Measurements from ENCODE around the gene NPHP1.
"Not testable (repeated sequence)": the region's sequence is repeated elsewhere in the genome, so short reads cannot be mapped to it uniquely, and the experiment has no call there.

NPHP1 gene

DNA sequence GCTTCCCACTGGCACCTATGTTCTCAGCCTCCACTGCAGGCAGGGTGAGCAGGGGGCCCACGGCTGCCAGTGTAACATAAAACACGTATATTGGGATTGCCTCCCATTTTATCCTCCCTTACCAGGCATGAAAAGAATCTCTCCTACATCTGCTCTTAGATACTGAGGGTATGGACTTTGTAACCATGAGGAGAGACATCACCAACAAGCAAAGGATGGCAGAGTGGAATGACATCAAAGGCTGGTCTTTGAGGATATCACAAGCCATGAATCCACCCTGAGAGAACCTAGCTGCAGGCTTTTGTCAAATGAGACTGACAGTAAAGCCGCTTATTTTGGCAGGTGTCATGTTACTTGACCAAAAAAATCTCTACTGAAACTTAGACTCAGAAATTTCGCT lies 7.4 kb downstream of the NPHP1 start:
- no peak for DNase-seq

DNA sequence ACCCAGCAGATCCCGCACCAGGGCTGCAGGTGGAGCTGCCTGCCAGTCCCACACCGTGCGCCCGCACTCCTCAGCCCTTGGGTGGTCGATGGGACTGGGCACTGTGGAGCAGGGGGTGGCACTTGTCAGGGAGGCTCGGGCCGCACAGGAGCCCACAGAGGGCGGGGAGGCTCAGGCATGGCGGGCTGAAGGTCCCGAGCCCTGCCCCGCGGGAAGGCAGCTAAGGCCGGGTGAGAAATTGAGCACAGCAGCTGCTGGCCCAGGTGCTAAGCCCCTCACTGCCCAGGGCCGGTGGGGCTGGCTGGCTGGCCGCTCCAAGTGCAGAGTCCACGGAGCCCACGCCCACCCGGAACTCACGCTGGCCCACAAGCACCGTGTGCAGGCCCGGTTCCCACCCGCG lies 14.6 kb downstream of the NPHP1 start:
- DNase-seq: not testable (repeated sequence)

DNA sequence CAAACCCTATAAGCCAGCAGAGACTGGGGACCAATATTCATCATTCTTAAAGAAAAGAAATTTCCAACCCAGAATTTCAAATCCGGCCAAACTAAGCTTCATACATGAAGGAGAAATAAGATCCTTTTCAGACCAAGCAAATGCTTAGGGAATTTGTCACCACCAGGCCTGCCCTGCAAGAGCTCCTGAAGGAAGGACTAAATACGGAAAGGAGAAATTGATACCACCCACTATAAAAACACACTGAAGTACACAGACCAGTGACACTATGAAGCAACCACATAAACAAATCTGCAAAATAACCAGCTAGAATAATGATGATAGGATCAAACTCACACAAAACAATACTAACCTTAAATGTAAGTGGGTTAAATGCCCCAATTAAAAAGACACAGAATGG lies 22.4 kb downstream of the NPHP1 start:
- no peak for DNase-seq

DNA sequence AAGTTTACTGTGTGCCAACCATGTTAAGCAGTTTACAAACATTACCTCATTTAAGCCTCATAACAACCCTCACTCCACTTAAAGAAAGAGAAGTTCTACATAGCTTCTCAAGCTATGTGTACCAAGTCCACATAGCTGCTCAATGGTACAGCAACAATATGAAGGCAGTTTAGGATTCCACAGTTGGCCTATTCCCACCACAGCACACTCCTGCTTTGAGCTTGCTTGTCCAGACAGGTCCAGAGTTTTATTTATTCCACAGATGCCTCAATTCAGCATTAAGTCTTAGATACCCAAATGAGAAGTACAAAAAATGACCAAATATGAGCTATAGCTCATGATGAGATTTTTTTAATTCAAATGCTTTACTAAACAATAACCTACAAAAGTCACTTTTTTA lies 24.8 kb downstream of the NPHP1 start:
- no peak for DNase-seq

DNA sequence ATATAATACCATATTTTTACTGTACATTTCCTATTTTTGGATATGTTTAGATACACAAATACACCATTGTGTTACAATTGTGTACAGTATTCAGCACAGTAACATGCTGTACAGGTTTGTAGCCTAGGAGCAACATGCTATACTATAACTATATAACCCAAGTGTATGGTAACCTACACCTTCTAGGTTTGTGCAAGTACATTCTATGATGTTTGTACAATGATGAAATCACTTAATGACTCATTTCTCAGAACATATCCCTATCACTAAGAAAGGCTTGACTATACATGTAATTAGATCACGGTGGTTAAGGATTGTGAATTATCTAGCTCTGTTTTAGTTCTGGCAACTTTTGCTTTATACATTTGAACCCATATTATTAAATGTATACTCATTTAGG lies 31.3 kb downstream of the NPHP1 start:
- no peak for DNase-seq

DNA sequence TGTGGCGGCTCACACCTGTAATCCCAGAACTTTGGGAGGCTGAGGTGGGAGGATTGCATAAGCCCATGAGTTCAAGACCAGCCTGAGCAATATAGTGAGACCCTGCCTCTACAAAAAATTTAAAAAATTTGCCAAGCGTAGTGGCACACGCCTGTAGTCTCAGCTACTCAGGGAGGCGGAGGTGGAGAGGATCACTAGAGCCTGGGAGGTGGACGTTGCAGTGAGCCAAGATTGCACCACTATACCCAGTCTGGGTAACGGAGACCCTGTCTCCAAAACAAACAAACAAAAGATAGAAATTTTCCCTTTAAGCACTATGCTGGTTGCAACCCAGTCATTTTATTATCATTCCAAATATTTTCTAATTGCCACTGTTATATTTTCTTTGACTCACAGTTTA lies 32.3 kb downstream of the NPHP1 start:
- no peak for DNase-seq

DNA sequence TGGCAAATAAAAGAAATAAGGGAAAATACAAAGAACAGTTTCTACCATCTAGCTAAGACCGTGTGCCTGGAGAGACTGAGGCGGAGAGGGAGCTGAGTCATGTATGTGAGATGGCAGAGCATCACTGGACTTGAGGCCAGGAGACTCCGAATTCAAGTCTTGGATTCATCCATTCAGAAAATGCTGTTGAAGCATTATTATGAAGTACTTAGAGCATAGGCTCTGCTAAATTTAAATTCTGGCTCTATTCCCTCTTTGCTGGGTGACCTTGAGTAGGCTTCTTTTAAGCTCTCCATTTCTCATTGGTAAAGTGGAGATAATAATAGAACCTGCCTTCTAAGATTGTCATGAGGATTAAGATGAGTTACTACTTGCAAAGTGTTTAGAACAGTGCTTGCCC lies 34.7 kb downstream of the NPHP1 start:
- DNase-seq: no peak

DNA sequence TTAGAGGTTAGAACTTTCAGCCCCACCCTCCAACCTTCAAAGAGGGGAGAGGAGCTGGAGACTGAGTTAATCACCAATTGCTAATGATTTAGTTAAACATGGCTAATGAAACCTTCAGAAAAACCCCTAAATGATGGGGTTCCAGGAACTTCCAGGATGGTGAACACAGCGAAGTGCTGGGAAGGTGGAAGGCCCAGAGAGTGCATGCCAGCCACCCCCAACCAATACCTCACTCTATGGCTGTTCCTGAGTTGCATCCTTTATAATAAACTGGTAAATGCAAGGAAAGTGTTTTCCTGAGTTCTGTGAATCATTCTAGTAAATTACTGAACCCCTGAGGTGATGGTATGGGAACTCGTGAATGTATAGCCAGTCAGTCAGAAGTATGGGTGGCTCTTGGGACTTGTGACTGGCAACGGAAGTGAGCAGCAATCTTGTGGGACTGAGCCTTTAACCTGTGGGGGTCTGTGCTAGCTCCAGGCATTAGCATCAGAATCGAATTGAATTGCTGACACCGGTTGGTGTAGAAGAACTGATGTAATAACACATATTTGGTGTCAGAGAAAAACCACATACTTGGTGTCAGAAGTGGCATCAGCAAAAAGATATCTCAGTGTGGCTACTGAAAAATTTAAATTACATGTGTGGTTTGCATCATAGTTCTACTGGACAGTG lies 37.4 kb downstream of the NPHP1 start:
- DNase-seq: no peak

DNA sequence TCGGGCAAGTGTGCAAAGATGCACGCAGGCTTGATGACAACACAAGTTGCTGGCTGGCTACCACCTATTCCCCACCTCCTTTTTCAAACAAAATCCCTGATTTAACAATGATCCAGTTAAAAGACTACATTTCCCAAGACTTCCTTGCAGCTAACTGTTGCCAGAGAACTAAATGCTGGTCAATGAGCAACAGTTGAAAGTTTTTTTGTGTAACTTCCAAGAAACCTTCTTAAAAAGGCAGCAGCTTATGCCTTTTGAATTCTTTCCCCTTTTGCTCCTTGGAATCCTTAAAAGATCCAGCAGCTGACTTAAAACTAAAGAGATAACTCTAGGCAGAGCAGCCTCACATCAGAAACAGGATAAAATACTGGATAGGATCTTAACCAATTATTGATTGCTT lies 38.5 kb downstream of the NPHP1 start:
- no peak for DNase-seq

DNA sequence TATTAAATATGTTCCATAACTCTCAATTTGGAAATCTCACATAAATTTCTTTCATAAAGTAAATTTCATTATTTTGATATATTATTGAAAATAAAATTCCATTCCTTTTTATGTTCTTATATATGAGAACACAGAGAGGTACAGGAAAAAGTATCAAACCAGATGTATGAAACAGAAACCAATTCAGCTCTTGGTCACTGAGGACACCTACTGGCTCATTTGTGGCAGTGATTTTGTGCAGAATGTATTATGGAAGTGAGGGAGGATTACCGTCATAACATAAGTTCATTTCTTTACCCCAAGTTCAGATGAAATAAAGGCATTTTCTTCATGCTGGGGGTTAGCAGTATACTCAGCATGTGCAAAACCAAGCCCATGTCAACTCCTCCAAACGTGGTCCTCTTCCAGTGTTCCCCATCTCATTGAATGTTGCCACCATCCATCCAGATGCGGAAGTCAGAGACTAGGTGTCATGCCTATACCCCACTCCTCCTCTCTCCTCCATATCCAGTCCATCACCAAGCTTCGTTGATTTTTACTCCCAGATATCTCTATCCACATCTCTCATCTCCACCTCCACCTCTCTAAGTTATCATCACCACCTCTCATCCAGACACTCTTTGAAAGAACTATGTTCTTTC lies 47.5 kb downstream of the NPHP1 start:
- DNase-seq: no peak

DNA sequence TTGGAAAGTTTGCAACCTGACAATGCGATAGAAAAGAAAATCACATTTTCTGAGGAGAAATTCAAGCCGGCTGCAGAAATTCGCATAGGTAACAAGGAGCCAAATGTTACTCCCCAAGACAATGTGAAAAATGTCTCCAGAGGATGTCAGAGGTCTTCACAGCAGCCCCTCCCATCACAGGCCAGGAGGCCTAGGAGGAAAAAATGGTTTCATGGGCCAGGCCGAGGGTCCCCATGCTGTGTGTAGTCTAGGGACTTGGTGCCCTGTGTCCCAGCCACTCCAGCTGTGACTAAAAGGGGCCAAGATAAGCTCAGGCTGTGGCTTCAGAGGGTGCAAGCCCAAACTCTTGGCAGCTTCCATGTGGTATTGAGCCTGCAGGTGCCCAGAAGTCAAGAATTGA lies 50.0 kb downstream of the NPHP1 start:
- DNase-seq: not testable (repeated sequence)

DNA sequence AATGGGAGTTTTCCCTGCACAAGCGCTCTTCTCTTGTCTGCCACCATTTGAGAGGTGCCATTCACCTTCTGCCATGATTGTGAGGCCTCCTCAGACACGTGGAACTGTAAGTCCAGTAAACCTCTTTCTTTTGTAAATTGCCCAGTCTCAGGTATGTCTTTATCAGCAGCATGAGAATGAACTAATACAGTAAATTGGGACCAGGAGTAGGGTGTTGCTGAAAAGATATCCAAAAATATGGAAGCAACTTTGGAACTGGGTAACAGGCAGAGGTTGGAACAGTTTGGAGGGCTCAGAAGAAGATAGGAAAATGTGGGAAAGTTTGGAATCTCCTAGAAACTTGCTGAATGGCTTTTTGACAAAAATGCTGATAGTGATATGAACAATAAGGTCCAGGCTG lies 50.6 kb downstream of the NPHP1 start:
- not testable (repeated sequence) for DNase-seq

DNA sequence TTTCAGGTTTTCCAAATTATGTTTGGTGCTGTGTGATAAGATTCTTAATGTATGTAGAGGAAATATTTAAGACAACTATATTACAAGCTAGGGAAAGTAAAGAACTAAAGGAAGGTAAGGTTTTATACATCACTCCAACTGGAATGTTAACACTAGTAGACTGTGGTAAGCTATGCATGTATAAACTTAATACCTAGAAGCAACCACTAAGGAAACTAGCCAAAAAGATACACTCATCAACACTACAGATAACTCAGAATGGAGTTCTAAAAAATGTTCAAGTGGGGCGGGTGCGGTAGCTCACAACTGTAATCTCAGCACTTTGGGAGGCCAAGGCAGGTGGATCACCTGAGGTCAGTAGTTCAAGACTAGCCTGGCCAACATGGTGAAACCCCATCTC lies 51.4 kb downstream of the NPHP1 start:
- no peak for DNase-seq

DNA sequence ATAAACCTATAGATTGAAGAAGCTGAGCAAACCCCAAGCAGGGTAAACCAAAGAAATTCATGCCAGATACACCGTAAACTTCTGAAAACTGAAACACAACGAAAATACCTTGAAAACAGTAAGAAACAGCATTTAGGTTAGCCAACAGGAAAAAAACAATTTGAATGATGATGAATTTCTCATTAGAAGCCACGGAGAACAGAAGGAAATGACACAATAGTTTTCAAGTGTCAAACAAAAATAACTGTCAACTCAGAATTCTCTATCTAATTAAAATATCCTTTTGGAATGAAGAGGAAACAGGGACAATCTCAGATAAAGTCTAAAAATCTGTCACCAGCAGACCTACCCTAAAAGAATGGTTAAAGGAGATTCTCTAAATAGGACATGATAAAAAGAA lies 51.9 kb downstream of the NPHP1 start:
- no peak for DNase-seq

DNA sequence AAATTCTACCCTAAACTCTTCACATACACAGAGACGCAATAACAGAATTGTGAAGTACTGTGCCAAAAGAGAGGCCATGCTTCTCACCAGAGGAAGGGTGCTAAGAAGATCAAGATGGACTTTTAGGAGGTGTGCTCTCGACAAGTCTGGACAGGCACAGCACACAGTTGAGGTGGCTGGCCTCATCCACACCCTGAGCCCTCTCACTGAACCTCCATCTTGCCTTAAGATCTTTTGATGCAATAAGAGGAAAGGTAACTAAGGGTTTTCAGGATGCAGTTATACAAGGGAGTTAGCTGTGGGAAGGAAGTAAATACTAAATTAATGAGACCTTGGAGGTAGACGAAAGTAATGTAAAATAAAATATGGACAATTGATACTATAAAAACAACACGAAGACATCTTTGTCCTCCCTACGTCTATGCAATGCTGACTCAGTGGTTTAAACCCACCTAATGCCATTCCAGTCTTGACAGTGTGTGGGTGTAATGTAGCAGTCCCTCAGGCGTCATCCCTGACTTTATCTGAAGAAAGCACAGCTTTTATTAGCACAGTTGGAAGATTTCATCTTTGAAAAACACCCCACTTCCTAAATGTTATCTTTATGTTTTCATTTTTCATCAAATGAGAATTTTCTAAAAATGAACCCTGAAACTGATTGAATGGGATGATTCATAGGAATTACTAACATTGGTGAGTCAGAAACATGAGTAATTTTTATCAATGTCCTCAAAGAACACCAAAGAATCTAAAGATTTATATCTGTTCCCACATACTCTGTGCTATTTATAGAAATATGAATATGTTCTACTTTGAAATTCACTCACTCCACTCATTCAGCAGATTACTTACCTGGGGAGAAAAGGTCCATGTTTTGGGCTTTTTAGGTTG lies 55.2 kb downstream of the NPHP1 start:
- no peak for DNase-seq

DNA sequence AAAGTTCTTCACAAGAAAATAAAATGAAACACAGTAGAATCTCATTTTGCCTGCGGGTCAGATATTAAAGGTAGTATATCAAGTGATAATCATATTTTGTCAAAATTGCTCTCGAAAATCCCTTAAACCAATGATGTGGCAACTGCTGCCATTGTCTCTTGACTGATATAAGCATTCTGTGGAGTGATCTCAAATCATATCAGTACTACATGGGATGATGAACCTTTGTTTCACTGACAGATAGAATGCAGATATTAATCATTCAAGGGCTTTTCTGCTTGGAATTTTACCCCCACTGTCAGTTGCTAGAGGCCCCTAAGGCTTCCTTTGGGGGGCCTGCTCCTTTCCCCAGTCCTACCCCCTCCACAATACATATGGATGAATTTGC lies 57.9 kb downstream of the NPHP1 start:
- no peak for DNase-seq

DNA sequence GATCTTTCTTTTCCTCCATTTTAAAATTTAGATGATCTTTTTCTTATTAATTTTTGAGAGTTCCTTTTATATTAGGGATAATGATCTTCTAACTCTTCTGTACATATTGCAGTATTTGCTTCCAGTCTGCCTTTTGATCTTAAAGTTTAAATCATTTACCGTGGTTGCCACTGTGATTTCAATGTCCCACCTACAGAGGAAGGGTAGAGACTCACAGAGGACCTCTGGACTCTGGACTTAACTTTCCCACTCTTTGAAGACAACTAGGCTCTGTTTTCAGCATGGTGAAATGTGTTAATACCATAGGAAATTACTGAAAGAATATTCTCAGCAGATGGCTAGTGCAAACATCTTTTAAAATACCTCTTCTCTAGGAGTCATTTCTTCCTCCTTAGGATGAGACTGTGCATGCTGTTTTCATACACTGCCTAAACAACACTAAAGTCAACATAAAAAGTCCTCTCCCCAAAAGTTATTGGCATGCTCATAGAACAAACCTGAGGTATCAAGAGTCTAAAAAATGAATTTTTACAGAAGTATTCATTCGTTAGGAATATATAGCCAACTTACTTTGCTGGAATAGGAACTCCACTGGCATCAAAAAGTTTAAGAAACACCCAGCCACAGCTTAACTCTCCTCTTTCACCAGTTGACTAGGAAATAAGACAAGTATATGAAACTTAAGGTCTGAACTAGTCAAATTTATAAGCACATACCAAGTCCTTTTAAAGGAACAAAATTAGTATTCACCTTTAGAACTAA lies 58.4 kb downstream of the NPHP1 start:
- DNase-seq: no peak

DNA sequence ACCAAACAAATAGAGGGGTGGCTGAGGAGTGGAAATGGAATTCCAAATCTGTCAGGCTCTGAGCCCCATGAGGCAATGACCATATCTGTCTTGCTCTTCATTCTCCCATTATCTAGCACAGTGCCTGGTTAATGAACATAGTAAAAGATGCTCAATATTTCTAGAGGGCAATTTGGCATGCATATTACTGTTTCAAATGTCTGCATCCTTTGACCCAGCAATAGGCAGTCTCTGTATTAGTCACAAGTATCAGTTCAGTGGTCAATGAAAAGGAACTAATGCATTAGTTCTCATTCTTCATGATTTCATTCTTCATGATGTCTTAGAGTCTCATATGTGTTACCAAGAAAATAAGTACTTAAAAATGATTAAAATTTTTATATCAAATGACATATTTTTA lies 60.8 kb downstream of the NPHP1 start:
- no peak for DNase-seq

DNA sequence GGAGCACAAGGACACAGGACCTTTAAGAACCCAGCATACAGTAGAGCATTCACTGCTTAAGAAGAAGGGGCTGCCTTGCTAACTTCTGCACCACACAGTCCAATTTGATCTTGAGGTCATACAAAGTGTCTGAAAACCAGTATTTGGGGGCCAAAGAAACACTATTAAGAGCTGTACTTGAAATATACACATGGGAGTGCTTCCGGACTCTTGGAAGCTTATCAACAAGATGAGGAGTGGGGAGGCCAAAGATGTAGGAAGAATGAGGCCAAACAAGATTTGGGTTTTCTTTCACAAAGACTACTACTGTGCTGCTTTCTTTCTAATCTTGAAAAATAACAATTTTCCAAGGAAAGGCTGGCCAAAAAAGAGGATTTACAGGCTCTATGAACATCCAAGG lies 64.4 kb downstream of the NPHP1 start:
- no peak for DNase-seq

DNA sequence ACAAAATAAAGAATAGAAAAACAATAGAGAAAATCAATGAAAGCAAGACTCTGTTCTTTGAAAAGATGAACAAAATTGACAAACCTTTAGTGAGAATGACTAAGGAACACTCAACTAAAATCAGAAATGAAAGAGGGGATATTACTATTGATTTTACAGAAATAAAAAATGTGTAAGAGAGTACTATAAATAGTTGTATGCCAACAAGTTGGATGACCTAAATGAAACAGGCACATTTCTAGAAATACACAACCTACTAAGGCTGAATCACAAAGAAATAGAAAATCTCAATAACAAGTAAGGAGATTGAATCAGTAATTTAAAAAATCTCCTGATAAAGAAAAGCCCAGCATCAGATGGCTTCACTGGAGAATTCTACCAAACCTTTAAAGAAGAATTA lies 70.8 kb downstream of the NPHP1 start:
- DNase-seq: no peak

DNA sequence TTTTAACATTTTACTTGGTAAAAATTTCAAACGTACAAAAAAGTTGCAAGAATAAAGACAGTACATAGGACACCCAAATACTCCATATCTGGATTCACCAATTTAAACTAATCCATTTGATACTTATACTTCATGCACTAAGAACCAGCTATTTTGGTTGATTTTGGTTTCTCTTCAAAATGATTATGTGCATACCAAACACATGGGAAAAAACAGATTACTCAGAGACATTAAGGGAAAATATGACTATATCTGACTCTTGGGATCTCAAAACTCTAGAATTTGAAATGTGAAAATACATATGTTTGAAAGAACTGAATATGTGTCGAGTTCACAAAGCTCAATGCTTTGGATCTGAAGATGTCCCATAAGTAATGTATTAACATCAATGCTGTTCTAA lies 73.6 kb downstream of the NPHP1 start:
- DNase-seq: no peak

DNA sequence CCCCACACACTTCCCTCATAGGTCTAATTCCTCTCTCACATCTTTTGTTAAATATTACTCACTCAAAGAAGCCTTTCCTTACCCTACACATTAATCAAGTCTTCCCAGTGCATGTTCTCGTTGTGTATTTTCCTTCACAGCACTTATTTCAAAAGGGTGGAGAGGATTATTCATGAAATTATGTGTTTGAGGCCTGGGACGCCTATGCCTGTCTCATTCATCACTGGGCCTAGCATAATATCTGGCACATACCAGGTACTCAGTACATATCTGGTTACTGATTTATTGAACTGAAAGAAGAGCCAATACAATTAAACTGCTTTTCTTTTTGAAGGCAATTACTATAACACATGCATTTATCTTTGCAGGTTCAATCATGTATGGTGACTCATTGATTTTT lies 74.1 kb downstream of the NPHP1 start:
- DNase-seq: no peak

DNA sequence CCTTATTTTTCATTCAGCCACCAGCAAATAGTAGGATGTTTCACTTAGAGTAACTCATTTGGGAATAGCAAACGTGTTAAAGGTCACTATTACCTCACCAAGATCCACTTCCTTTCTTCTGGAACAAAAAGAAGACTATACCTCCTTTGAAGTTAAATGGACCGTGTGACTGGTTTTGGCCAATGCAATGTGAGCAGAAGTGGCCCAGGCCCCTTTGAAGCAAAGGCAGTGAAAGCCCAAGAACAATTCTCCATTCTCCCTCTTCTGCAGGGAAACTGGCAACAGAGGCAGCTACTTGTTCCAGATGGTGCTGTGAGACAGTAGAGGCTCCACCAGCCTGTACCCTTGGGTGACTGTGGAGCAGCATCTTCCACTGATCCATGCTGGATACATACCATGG lies 77.9 kb downstream of the NPHP1 start:
- DNase-seq: no peak
